Type B pancreatic cell (in vitro differentiated cells): ENCODE measurements around the gene ZBTB42. TPM values are rescaled to one million over a fixed set of nuclear protein-coding genes. Genes with fewer than 3 reads are reported as not detected.

Experiments used
- DNase-seq: peaks from one replicate; pipeline ENCODE4 v3.0.0; 2021; ENCODE audit warnings: mixed read lengths; ENCODE audit not compliant: unreplicated experiment; ENCODE audit errors: extremely low spot score
- H3K27ac Mint-ChIP-seq: 2 replicates; pipeline ENCODE4 v1.8.0; 2021; ENCODE audit warnings: mild to moderate bottlenecking, mixed read lengths
- H3K27me3 Mint-ChIP-seq: 2 replicates; pipeline ENCODE4 v1.8.0; 2021; ENCODE audit warnings: mixed read lengths
- H3K36me3 Mint-ChIP-seq: 2 replicates; pipeline ENCODE4 v1.8.0; 2021; ENCODE audit warnings: mixed read lengths
- H3K4me1 Mint-ChIP-seq: one replicate; pipeline ENCODE4 v1.8.0; 2021; ENCODE audit warnings: mixed read lengths; ENCODE audit not compliant: unreplicated experiment
- H3K4me3 Mint-ChIP-seq: 2 replicates; pipeline ENCODE4 v1.8.0; 2021; ENCODE audit warnings: mild to moderate bottlenecking, mixed read lengths
- H3K9me3 Mint-ChIP-seq: 2 replicates; pipeline ENCODE4 v1.8.0; 2021; ENCODE audit warnings: mixed read lengths
- total RNA-seq: library from RNA; stranded (reverse); gene quantifications from 2 replicates; pipeline ENCODE4 v1.2.1, GENCODE V29; 2021; ENCODE audit warnings: low replicate concordance
- TF ChIP-seq, protein P1 (sequence below): fragments of 200-600 bp; sonication (generic); conservative IDR thresholded peaks from 2 replicates; pipeline ENCODE4 v1.5.0; 2021; ENCODE audit warnings: antibody characterized with exemption, mild to moderate bottlenecking

The ZBTB42 gene
- total RNA-seq, 1 donor from 2014 or later: 6.6 TPM

DNA sequence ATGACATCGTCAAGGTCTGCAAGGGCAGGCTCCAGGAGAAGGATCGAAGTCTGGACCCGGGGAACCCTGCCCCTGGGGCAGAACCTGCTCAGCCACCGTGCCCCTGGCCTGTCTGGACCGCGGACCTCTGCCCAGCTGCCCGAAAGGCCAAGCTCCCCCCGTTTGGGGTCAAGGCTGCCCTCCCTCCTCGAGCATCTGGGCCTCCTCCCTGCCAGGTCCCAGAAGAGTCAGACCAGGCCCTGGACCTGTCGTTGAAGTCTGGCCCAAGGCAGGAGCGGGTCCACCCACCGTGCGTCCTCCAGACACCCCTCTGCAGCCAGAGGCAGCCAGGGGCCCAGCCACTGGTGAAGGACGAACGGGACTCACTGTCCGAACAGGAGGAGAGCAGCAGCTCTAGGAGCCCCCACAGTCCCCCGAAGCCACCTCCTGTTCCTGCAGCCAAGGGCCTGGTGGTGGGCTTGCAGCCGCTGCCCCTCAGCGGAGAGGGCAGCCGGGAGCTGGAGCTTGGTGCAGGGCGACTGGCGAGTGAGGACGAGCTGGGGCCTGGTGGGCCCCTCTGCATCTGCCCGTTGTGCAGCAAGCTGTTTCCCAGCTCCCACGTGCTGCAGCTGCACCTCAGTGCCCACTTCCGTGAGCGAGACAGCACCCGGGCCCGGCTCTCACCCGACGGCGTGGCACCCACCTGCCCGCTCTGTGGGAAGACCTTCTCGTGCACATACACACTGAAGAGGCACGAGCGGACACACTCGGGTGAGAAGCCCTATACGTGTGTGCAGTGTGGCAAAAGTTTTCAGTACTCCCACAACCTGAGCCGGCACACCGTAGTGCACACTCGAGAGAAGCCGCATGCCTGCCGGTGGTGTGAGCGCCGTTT lies 856 bp downstream of the ZBTB42 start:
- Mint-ChIP-seq H3K27me3 (peaks cover 25% of the 10 kb centered on the region), H3K36me3 (no peaks in the 10 kb centered on the region), H3K27ac (peak overlapping the region; percentile 82), H3K9me3 (no peaks in the 10 kb centered on the region), H3K4me3 (peak overlapping the region; percentile 91), H3K4me1 (peaks cover 11% of the 10 kb centered on the region)
- DNase-seq: no peak
- TF ChIP-seq, protein P1, sequence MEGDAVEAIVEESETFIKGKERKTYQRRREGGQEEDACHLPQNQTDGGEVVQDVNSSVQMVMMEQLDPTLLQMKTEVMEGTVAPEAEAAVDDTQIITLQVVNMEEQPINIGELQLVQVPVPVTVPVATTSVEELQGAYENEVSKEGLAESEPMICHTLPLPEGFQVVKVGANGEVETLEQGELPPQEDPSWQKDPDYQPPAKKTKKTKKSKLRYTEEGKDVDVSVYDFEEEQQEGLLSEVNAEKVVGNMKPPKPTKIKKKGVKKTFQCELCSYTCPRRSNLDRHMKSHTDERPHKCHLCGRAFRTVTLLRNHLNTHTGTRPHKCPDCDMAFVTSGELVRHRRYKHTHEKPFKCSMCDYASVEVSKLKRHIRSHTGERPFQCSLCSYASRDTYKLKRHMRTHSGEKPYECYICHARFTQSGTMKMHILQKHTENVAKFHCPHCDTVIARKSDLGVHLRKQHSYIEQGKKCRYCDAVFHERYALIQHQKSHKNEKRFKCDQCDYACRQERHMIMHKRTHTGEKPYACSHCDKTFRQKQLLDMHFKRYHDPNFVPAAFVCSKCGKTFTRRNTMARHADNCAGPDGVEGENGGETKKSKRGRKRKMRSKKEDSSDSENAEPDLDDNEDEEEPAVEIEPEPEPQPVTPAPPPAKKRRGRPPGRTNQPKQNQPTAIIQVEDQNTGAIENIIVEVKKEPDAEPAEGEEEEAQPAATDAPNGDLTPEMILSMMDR: no peak

DNA sequence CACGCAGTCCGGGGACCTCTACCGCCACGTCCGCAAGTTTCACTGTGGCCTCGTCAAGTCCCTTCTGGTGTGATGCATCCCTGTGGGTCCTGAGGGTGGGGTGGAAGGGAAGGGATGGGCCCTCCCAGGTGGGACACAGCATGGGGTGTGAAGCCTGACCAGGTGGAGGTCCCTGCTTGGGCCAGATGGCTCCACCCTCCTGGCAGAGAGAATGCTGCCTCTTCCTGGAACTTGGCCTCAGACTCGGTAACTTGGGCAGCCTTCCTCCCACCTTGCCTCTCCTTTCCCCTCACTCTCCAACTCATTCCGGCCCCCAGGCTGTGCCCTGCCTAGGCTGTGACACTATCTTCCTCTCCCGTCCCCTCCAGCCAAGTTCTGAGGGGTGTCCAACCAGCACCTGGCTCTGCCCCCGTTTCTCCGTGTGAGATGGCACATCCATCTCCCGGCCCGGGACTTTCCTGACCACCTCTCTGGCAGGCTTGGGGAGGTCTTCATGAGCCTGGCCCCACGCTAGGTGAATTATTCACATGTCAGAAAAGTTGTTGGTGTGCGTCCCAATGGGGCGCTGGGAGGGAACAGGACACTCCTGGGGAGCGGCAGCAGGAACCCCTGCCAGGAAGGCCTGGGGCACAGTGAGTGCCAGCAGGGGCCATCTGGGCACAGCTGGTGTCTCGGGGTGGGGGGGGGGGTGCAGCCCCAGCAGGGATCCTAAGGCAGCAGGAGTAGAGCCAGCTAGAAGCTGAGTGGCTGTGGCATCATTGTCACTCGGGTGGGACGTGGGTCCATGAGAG lies 1.7 kb downstream of the ZBTB42 start:
- no peaks in the 10 kb centered on the region for H3K9me3 Mint-ChIP-seq
- no peak for DNase-seq
- TF ChIP-seq, protein P1: no peak
- H3K4me3 Mint-ChIP-seq: peak overlapping the region; percentile 61
- peaks cover 9% of the 10 kb centered on the region for H3K4me1 Mint-ChIP-seq
- no peaks in the 10 kb centered on the region for H3K36me3 Mint-ChIP-seq
- H3K27me3 Mint-ChIP-seq: peaks cover 25% of the 10 kb centered on the region
- H3K27ac Mint-ChIP-seq: no peak overlapping the region

DNA sequence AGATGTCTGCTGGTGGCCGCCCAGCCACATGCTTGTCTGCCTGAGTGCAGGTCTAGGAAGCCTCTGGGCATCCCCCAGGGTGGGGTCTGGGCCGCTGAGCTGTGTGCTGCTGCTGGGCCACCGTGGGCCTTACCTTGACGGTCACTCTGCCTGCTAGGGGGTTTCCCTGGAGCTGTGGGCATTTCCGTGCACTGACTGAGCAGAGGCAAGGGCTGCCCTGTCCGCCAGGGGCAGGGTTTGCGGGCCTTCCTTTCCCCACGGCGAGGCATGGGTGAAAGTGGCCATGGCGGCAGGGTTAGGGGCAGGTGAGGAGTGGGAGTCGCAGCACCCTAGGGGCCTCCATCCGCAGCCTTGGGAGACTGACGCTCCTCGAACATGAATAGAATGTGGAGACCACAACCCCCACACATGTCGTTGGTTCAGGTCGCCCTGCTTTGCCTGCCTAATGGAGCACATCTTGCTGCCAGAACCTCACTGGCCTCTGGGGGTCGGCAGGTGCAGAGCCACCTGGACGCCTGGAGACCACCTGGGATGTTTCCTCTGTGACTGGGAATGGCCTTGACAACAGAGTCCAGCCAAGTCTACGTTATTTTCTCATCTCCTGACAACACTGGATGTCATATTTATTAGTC lies 2.5 kb downstream of the ZBTB42 start:
- DNase-seq: no peak
- TF ChIP-seq, protein P1: no peak
- peaks cover 9% of the 10 kb centered on the region for H3K4me1 Mint-ChIP-seq
- H3K9me3 Mint-ChIP-seq: no peaks in the 10 kb centered on the region
- H3K4me3 Mint-ChIP-seq: no peak overlapping the region
- no peak overlapping the region for H3K27ac Mint-ChIP-seq
- H3K27me3 Mint-ChIP-seq: peaks cover 22% of the 10 kb centered on the region
- no peaks in the 10 kb centered on the region for H3K36me3 Mint-ChIP-seq

DNA sequence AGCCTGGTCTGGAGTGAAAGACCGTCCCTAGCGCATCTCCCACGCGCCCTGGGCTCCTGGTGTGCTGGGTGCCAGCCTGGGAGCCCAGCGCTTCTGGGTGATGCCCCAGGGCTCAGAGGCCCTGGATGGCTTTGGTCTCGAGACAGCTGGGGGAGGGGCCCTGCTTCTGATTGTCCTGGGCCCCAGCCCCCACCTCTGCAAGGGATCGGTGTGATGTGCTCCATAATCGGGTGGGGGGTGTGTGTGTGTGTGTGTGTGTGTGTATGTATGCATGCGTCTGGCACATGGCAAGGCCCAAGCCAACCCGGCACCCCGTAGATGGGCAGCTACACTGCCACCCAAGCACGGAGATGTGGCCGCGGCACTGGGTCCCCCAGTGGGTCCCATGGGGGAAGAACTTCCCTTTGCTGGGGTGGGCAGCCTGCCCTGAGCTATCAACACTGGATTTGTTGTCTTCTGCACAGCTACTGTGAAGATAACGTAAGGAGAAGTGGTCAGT lies 3.1 kb downstream of the ZBTB42 start:
- Mint-ChIP-seq H3K36me3 (no peaks in the 10 kb centered on the region), H3K27ac (no peak overlapping the region), H3K4me3 (no peak overlapping the region), H3K9me3 (no peaks in the 10 kb centered on the region), H3K4me1 (peaks cover 9% of the 10 kb centered on the region), H3K27me3 (peaks cover 16% of the 10 kb centered on the region)
- TF ChIP-seq, protein P1: no peak
- no peak for DNase-seq

DNA sequence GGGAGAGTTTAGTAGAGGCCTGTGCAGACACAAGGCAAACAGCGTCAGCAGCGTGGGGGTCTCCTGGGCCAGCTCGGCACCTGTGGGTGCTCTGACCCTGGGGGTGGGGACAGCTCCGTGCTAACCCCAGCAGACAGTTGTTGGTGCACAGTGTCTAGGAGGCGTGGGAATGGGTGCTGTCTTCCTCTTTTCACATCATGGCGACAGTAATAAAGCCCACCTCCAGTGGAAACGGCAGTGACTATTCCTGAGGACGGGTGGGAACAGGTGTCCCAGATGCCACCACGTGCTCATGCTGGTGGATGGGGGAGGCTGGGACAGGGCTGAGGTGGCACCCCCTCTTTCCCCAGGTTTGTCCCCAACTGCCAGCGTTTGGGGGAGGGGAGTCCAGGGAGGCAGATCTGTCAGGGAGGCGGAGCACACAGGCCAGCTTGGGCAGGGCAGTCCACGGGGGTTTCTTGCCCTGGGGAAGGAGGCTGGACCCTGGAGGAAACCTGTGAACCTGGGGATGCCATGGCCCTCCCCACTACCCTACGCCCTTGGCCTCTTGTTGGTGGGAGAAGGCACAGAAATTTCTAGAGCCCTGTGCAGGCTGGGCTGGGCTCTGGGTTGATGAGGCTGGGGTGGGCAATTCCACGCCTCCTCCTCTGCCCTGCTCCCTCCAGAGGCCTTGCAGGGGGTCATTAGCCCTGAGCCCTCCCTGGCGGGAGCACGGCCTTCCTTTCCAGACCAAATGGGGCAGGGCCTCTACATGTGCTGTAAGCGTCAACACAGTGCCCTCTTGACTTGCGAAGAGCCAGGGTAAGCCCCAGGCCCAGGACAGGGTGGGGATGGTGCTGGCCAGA lies 3.8 kb downstream of the ZBTB42 start:
- Mint-ChIP-seq H3K4me3 (no peak overlapping the region), H3K36me3 (no peaks in the 10 kb centered on the region), H3K4me1 (peaks cover 2% of the 10 kb centered on the region), H3K9me3 (no peaks in the 10 kb centered on the region), H3K27ac (no peak overlapping the region), H3K27me3 (peaks cover 9% of the 10 kb centered on the region)
- no peak for DNase-seq
- TF ChIP-seq, protein P1: no peak
